ENCODE measurements around the gene MAGEA9.
"Not testable (repeated sequence)": the region's sequence is repeated elsewhere in the genome, so short reads cannot be mapped to it uniquely, and the experiment has no call there.

DNA sequence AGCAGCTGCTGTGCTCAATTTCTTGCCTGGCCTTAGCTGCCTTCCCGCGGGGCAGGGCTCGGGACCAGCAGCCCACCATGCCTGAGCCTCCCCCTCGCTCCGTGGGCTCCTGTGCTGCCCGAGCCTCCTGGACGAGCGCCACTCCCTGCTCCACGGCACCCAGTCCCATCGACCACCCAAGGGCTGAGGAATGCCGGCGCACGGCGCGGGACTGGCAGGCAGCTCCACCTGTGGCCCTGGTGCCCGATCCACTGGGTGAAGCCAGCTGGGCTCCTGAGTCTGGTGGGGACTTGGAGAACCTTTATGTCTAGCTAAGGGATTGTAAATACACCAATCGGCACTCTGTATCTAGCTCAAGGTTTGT, 23.0 kb upstream of the MAGEA9 start:
- not testable (repeated sequence) for TF ChIP-seq ARNTL (CRISPR knock-in tag; IDR thresholded peaks at IDR 0.05; ENCODE audit: borderline replicate concordance, low read depth); CSDC2 (CRISPR knock-in tag; IDR thresholded peaks at IDR 0.05); OSR1 (CRISPR knock-in tag; IDR thresholded peaks at IDR 0.05); BACH2 (CRISPR knock-in tag; IDR thresholded peaks at IDR 0.05; ENCODE audit: borderline replicate concordance); PATZ1 (CRISPR knock-in tag; IDR thresholded peaks at IDR 0.05; ENCODE audit: borderline replicate concordance); RARB (CRISPR knock-in tag; IDR thresholded peaks at IDR 0.05); ZNF565 (CRISPR knock-in tag; conservative IDR thresholded peaks at IDR 0.05; ENCODE audit: low read depth); ZNF8 (CRISPR knock-in tag; IDR thresholded peaks at IDR 0.05); ZFP3 (CRISPR knock-in tag; IDR thresholded peaks at IDR 0.05); CREB5 (CRISPR knock-in tag; IDR thresholded peaks at IDR 0.05; ENCODE audit: low read depth); ESRRG (CRISPR knock-in tag; IDR thresholded peaks at IDR 0.05); ISL1 (CRISPR knock-in tag; IDR thresholded peaks at IDR 0.05)
